K562 (cell line): ENCODE data around the gene TRAPPC12. TPM values are rescaled to one million over a fixed set of nuclear protein-coding genes. Genes with fewer than 3 reads are reported as not detected.

ENCODE experiments used
- ATAC-seq: fragments of 200-7000 bp; cut with Tn5 transposase; 3 replicates; pipeline ENCODE4 v1.9.1; 2020; ENCODE audit warnings: moderate library complexity
- BruUV-seq: library from RNA; stranded (reverse); fragments of 400-500 nt; replicated peaks from 2 replicates; lab custom pipeline; 2021; lab: Mats Ljungman, UMichigan
- CTCF ChIA-PET: fragments of 300-600 bp; formaldehyde crosslinking; extraction: SDS; loops from one replicate; lab custom pipeline; 2021; ENCODE audit warnings: low intra/inter-chr PET ratio; lab: Yijun Ruan, JAX
- POLR2A ChIA-PET: fragments of 300-600, 350-650 bp; sonication (Branson Sonifier 250); formaldehyde crosslinking; extraction: SDS; loops from one replicate; lab custom pipeline; 2021; ENCODE audit warnings: antibody characterized with exemption, inconsistent platforms; lab: Yijun Ruan, JAX
- DNase-seq, 4 experiments: peaks; one replicate each; pipeline versions ENCODE4 v3.0.0 to v3.0.0-alpha.2; 2011 to 2018; ENCODE audit warnings: low spot score in 3 of 4, mixed read lengths in 3 of 4; ENCODE audit errors: extremely low read depth in 1 of 4
- FAIRE-seq: peaks from 2 replicates; lab custom pipeline; 2011; peaks lifted over from hg19 to GRCh38; lab: Jason Lieb, UNC
- H2AFZ ChIP-seq: 2 replicates; pipeline ENCODE4 v1.6.0; 2011; ENCODE audit warnings: low read depth, low read length, control low read depth, inconsistent platforms
- H3K27ac ChIP-seq: fragments of 200-600 bp; 3 replicates; pipeline ENCODE4 v1.8.0; 2011; ENCODE audit warnings: low read depth, mild to moderate bottlenecking, control low read depth, inconsistent platforms, low read length, moderate library complexity, mixed read lengths; ENCODE audit errors: extremely low read depth
- H3K27me3 ChIP-seq, 2 experiments: fragments of 300-600 bp in 1 of 2; 2 replicates in 1 of 2; 3 replicates in 1 of 2; pipeline versions ENCODE4 v1.6.0 to v1.8.0; 2011; ENCODE audit warnings: inconsistent platforms in 2 of 2, low read length in 2 of 2, mild to moderate bottlenecking in 1 of 2, mixed read lengths in 1 of 2, moderate library complexity in 1 of 2; ENCODE audit not compliant: control insufficient read depth in 2 of 2, insufficient read depth in 2 of 2
- H3K36me3 ChIP-seq: fragments of 300-600 bp; 3 replicates; pipeline ENCODE4 v1.8.0; 2011; ENCODE audit warnings: mild to moderate bottlenecking, low read length, inconsistent platforms; ENCODE audit not compliant: control insufficient read depth, insufficient read depth
- H3K4me1 ChIP-seq, 2 experiments: fragments of 200-600 bp in 1 of 2; replicated peaks in 1 of 2; 2 replicates in 1 of 2; 3 replicates in 1 of 2; pipeline versions ENCODE4 v1.5.1 to v1.8.0; 2011; ENCODE audit warnings: inconsistent platforms in 2 of 2, low read length in 2 of 2, mild to moderate bottlenecking in 1 of 2, mixed read lengths in 1 of 2, moderate library complexity in 1 of 2; ENCODE audit not compliant: control insufficient read depth in 2 of 2, insufficient read depth in 2 of 2
- H3K4me2 ChIP-seq: 2 replicates; pipeline ENCODE4 v1.6.1; 2011; ENCODE audit warnings: low read length, control low read depth, inconsistent platforms, mixed read lengths; ENCODE audit not compliant: insufficient read depth
- H3K4me3 ChIP-seq: fragments of 200-600 bp; sonication (generic), shearing (Covaris generic); 2 replicates; pipeline ENCODE4 v1.5.1; 2016; ENCODE audit warnings: control low read depth, inconsistent platforms
- H3K79me2 ChIP-seq: fragments of 200-600 bp; 3 replicates; pipeline ENCODE4 v1.8.0; 2011; ENCODE audit warnings: low read length, inconsistent platforms; ENCODE audit not compliant: control insufficient read depth, insufficient read depth
- H3K9ac ChIP-seq, 2 experiments: 2 replicates each; pipeline versions ENCODE4 v1.6.0 to v1.6.1; 2011; ENCODE audit warnings: low read depth in 2 of 2, low read length in 2 of 2, control low read depth in 1 of 2, inconsistent platforms in 1 of 2, mild to moderate bottlenecking in 1 of 2, mixed read lengths in 1 of 2; ENCODE audit not compliant: insufficient read depth in 1 of 2
- H3K9me1 ChIP-seq: one replicate; pipeline ENCODE4 v1.6.0; 2011; ENCODE audit warnings: inconsistent platforms, mild to moderate bottlenecking, low read length, moderate library complexity; ENCODE audit not compliant: control insufficient read depth, insufficient read depth
- H3K9me3 ChIP-seq: replicated peaks from 2 replicates; pipeline ENCODE4 v1.5.1; 2011; ENCODE audit warnings: low read depth, low read length, inconsistent platforms; ENCODE audit not compliant: control insufficient read depth, insufficient read depth
- H4K20me1 ChIP-seq: replicated peaks from 2 replicates; pipeline ENCODE4 v1.6.1; 2011; ENCODE audit warnings: low read length, inconsistent platforms, mixed read lengths; ENCODE audit not compliant: control insufficient read depth, insufficient read depth
- ATF1 ChIP-seq, 2 experiments: fragments of 450-650 bp in 1 of 2; IDR thresholded peaks; 2 replicates each; pipeline ENCODE4 v1.6.1; 2016; ENCODE audit warnings: missing compliant biosample characterization in 1 of 2, missing genetic modification characterization in 1 of 2
- KLF1 ChIP-seq: fragments of 450-650 bp; IDR thresholded peaks from 2 replicates; pipeline ENCODE4 v1.6.1; 2016; ENCODE audit warnings: missing genetic modification characterization, missing compliant biosample characterization
- MGA ChIP-seq: fragments of 450-650 bp; IDR thresholded peaks from 2 replicates; pipeline ENCODE4 v1.6.1; 2016; ENCODE audit warnings: mild to moderate bottlenecking, moderate library complexity
- NR0B1 ChIP-seq: fragments of 450-650 bp; IDR thresholded peaks from one replicate; pipeline ENCODE4 v1.6.1; 2018; ENCODE audit warnings: mild to moderate bottlenecking, moderate library complexity; ENCODE audit not compliant: partially characterized antibody
- POLR3A ChIP-seq: IDR thresholded peaks from 2 replicates; pipeline ENCODE4 v1.6.1; 2011; ENCODE audit warnings: borderline replicate concordance, mild to moderate bottlenecking, moderate library complexity; ENCODE audit not compliant: insufficient read length, insufficient read depth; ENCODE audit errors: extremely low read depth
- RFX5 ChIP-seq: IDR thresholded peaks from 2 replicates; pipeline ENCODE4 v1.6.1; 2011; ENCODE audit warnings: low read depth, mild to moderate bottlenecking, improper control_type of control experiment, low read length
- ZNF133 ChIP-seq: fragments of 250-450 bp; sonication (Bioruptor Pico); IDR thresholded peaks from 2 replicates; pipeline ENCODE4 v1.4.0; 2020; ENCODE audit warnings: mild to moderate bottlenecking
- ZNF780A ChIP-seq: fragments of 250-450 bp; sonication (Bioruptor Pico); IDR thresholded peaks from 2 replicates; pipeline ENCODE4 v1.5.0; 2021; ENCODE audit warnings: mild to moderate bottlenecking
- WGBS: fragments of 100-300 bp; shearing (Covaris generic); methylation state at CpG from one replicate; pipeline ENCODE4 v1.1.6; 2016; ENCODE audit warnings: low coverage, mixed read lengths; ENCODE audit not compliant: insufficient coverage; ENCODE audit errors: missing lambda C conversion rate; 5-methylcytosine and 5-hydroxymethylcytosine counted together
- in situ Hi-C: fragments of 300-500 bp; cut with MboI; formaldehyde crosslinking; loops from 4 replicates; pipeline ENCODE4 v1.15.0; 2018; ENCODE audit warnings: inconsistent platforms, mixed read lengths
- intact Hi-C: fragments of 100-400 bp; cut with micrococcal nuclease; formaldehyde crosslinking; loops from 2 replicates; pipeline ENCODE4 v1.14.2; 2022
- polyA plus RNA-seq, 8 experiments: library from polyadenylated mRNA; depleted of rRNA in 4 of 8; stranded (reverse) in 5 of 8; unstranded in 3 of 8; fragments of >200 nt; fragmentation: Nextera tagmentation in 2 of 8; fragmentation: Illumina TruSeq in 1 of 8; extraction: Ambion mirVana in 2 of 8; extraction: Trizol in 1 of 8; gene quantifications; 2 replicates each; pipeline versions ENCODE4 v1.2.1 to v1.2.3, GENCODE V29; 2011 to 2014; ENCODE audit warnings: inconsistent platforms in 1 of 8, missing spikeins in 1 of 8
- total RNA-seq, 7 experiments: library from RNA; depleted of rRNA in 6 of 7; stranded (reverse); fragments of >200 nt in 6 of 7; fragmentation: Illumina TruSeq in 2 of 7; extraction: Trizol in 2 of 7; gene quantifications; 2 replicates each; pipeline versions ENCODE4 v1.2.1 to v1.2.3, GENCODE V29; 2011 to 2021; ENCODE audit warnings: low replicate concordance in 1 of 7

TRAPPC12 gene
- total and polyA plus RNA-seq, 9 of the 15 experiments (the other 6 are each of a cell fraction or from before 2014, with no cell fraction given), result 8.0 to 75.2 (median 39.1) TPM

GRCh38 chr2:3457524-3458395 is 78.3 kb downstream of the TRAPPC12 start:
- Histone ChIP-seq H4K20me1 (peaks cover 3% of the 10 kb centered on the region; the same call in 1 of the 2 replicates), H2AFZ (no peak overlapping the region), H3K4me3 (no peak overlapping the region), H3K27me3 (no peaks in the 10 kb centered on the region), H3K4me1 (peaks cover 8 to 35% of the 10 kb centered on the region in 2 experiments; a peak in 4 of 5 replicates), H3K27ac (no peak overlapping the region), H3K9me3 (no peaks in the 10 kb centered on the region), H3K79me2 (no peaks in the 10 kb centered on the region), H3K36me3 (peaks cover 38% of the 10 kb centered on the region; the same call in 2 of the 3 replicates), H3K9me1 (peaks cover 5% of the 10 kb centered on the region), H3K4me2 (no peak overlapping the region), H3K9ac (peak overlapping the region in 1 of 2 experiments; percentile 18; a peak in 2 of 4 replicates)
- no peak for DNase-seq
- ATAC-seq, result peak; percentile 27; the same call in 2 of the 3 replicates
- no TSS peak for BruUV-seq
- intact Hi-C loops (no loop called here), in situ Hi-C loops (no loop called here)
- no peak for FAIRE-seq
- ChIA-PET CTCF (no interaction called here), POLR2A (interaction anchor here (0.6 kb wide), 2 partner anchors 195 to 355 kb away, joined by 3 to 4 read pairs; no protein-coding TSS in a partner anchor)
- WGBS, result 89% methylated on average over 25 of the region's 30 CpGs
- TF ChIP-seq POLR3A (no peak), KLF1 (tag) (no peak), NR0B1 (no peak), MGA (no peak), ATF1 (CRISPR knock-in tag; IDR thresholded peaks at IDR 0.05) (no peak), ATF1 (tag; IDR thresholded peaks at IDR 0.05) (no peak), ZNF780A (CRISPR knock-in tag) (no peak), RFX5 (no peak), ZNF133 (CRISPR knock-in tag) (no peak)
